ENCODE measurements around the gene FAM222B. TPM values are rescaled to one million over a fixed set of nuclear protein-coding genes. Genes with fewer than 3 reads are reported as not detected.
"Not testable (repeated sequence)": the region's sequence is repeated elsewhere in the genome, so short reads cannot be mapped to it uniquely, and the experiment has no call there.

The FAM222B gene
- total and polyA plus RNA-seq, 2 of the 4 experiments (the other 2 are of a cell fraction): 2.5 to 10.8 TPM

GRCh38 chr17:28794846-28795441 lies 47.6 kb downstream of the FAM222B start:
- BruUV-seq (replicated peaks); H3K4me2 ChIP-seq (ENCODE audit: low read depth, low read length); ATAC-seq (ENCODE audit: low read depth); H2AK5ac ChIP-seq (ENCODE audit: low read depth, low read length); POLR2A ChIA-PET (ENCODE audit: unreplicated experiment); H3K27me3 ChIP-seq (ENCODE audit: control insufficient read depth, insufficient read depth, low read length); H3K14ac ChIP-seq (replicated peaks; ENCODE audit: low read depth, low read length); H3K9me1 ChIP-seq (ENCODE audit: insufficient read depth, low read length); H3K9ac ChIP-seq (ENCODE audit: low read depth, low read length); H3K18ac ChIP-seq (ENCODE audit: low read depth, low read length); H4K8ac ChIP-seq (ENCODE audit: low read depth in 2 of 2, low read length in 2 of 2); DNase-seq; H2BK20ac ChIP-seq (ENCODE audit: low read depth, low read length); CTCF ChIA-PET; H3K4ac ChIP-seq (ENCODE audit: low read depth, low read length); H2BK5ac ChIP-seq (ENCODE audit: low read depth, low read length, poor library complexity, severe bottlenecking); intact Hi-C loops (cut with micrococcal nuclease); H2AFZ ChIP-seq (replicated peaks; ENCODE audit: low read length, poor library complexity); H3K36me3 ChIP-seq (ENCODE audit: control insufficient read depth, insufficient read depth, low read length); H2BK120ac ChIP-seq (ENCODE audit: low read depth, low read length); H4K91ac ChIP-seq (ENCODE audit: insufficient read depth, low read depth, low read length); H3K4me1 ChIP-seq (ENCODE audit: control insufficient read depth, insufficient read depth, low read length); H4K5ac ChIP-seq (ENCODE audit: low read depth, low read length); in situ Hi-C loops (cut with MboI; ENCODE audit: low sequenced_read_pairs); H2BK15ac ChIP-seq (ENCODE audit: low read depth, low read length); H2AK9ac ChIP-seq (replicated peaks; ENCODE audit: low read depth, low read length, poor library complexity); H3K56ac ChIP-seq (ENCODE audit: extremely low read depth, insufficient read depth, low read length); H3K9me3 ChIP-seq (ENCODE audit: control insufficient read depth, insufficient read depth, low read length); H3K4me3 ChIP-seq (ENCODE audit: insufficient read depth, low read depth, low read length); H3K23ac ChIP-seq (ENCODE audit: low read depth, low read length); H3K27ac ChIP-seq (ENCODE audit: insufficient read depth, low read length); dilution Hi-C loops (cut with HindIII; ENCODE audit: low sequenced_read_pairs, unreplicated experiment): not testable (repeated sequence)
- Histone ChIP-seq H3K79me1 (ENCODE audit: low read depth in 1 of 2, low read length in 2 of 2) (peaks cover 20 to 71% of the 10 kb centered on the region in 2 experiments), H4K20me1 (ENCODE audit: insufficient read depth, low read length) (peaks cover 54% of the 10 kb centered on the region)
- WGBS, 2 experiments (ENCODE audit: extremely low coverage in 2 of 2, insufficient read length in 1 of 2): 100% methylated on average over 3 of the region's 14 CpGs; no CpG with 5 or more reads in 1 of the 2 experiments

All from IMR-90 (cell line).